SK-N-SH (cell line): ENCODE measurements around the gene CLSTN2. TPM values are rescaled to one million over a fixed set of nuclear protein-coding genes. Genes with fewer than 3 reads are reported as not detected.

Experiments used
- CTCF ChIA-PET: fragments of 300-600, 350-600 bp; formaldehyde crosslinking; extraction: SDS; loops from one replicate; lab custom pipeline; 2021; lab: Yijun Ruan, JAX
- POLR2A ChIA-PET: fragments of 350-600 bp; sonication (Branson Sonifier 250); formaldehyde crosslinking; extraction: SDS; loops from one replicate; lab custom pipeline; 2020; ENCODE audit warnings: antibody characterized with exemption, inconsistent platforms; lab: Yijun Ruan, JAX
- DNase-seq: peaks from one replicate; pipeline ENCODE4 v3.0.0; 2012
- H2AFZ ChIP-seq: fragments of 200-600 bp; sonication (generic); 2 replicates; pipeline ENCODE4 v1.8.1; 2016; ENCODE audit warnings: antibody characterized with exemption, mild to moderate bottlenecking, low read depth
- H3F3A ChIP-seq: fragments of 200-600 bp; sonication (generic); replicated peaks from 2 replicates; pipeline ENCODE3; 2016; ENCODE audit warnings: antibody characterized with exemption, mild to moderate bottlenecking; ENCODE audit not compliant: insufficient read depth
- H3K27ac ChIP-seq, 2 experiments: fragments of 200-500 bp in 1 of 2; fragments of 200-600 bp in 1 of 2; sonication (Bioruptor generic) in 1 of 2; sonication (generic), shearing (Covaris generic) in 1 of 2; 2 replicates each; pipeline versions ENCODE4 v1.5.1 to v1.6.1; 2014 to 2016; ENCODE audit warnings: low read depth in 2 of 2, inconsistent platforms in 1 of 2, low read length in 1 of 2, mild to moderate bottlenecking in 1 of 2, mixed read lengths in 1 of 2
- H3K27me3 ChIP-seq: fragments of 200-600 bp; sonication (generic), shearing (Covaris generic); 2 replicates; pipeline ENCODE4 v1.6.1; 2016; ENCODE audit warnings: mixed run types; ENCODE audit not compliant: insufficient read depth
- H3K36me3 ChIP-seq, 2 experiments: fragments of 200-500 bp in 1 of 2; fragments of 200-600 bp in 1 of 2; sonication (Bioruptor generic) in 1 of 2; sonication (generic) in 1 of 2; replicated peaks in 1 of 2; 2 replicates each; pipeline versions ENCODE3 to v1.5.1; 2014 to 2016; ENCODE audit warnings: low read length in 1 of 2, mild to moderate bottlenecking in 1 of 2; ENCODE audit not compliant: insufficient read depth in 2 of 2, control insufficient read depth in 1 of 2
- H3K4me1 ChIP-seq, 2 experiments: fragments of 200-500 bp in 1 of 2; fragments of 200-600 bp in 1 of 2; sonication (Bioruptor generic) in 1 of 2; sonication (generic), shearing (Covaris generic) in 1 of 2; 2 replicates each; pipeline versions ENCODE4 v1.5.1 to v1.6.1; 2014 to 2016; ENCODE audit warnings: low read depth in 1 of 2, low read length in 1 of 2, mixed run types in 1 of 2; ENCODE audit not compliant: insufficient read depth in 2 of 2, control insufficient read depth in 1 of 2
- H3K4me2 ChIP-seq: fragments of 200-600 bp; sonication (generic), shearing (Covaris generic); 2 replicates; pipeline ENCODE4 v1.6.1; 2017; ENCODE audit warnings: mixed run types
- H3K4me3 ChIP-seq, 2 experiments: fragments of 200-500 bp in 1 of 2; fragments of 200-600 bp in 1 of 2; sonication (Bioruptor generic) in 1 of 2; sonication (generic), shearing (Covaris generic) in 1 of 2; 2 replicates each; pipeline versions ENCODE4 v1.5.1 to v1.8.1; 2014 to 2016; ENCODE audit warnings: low read depth in 2 of 2, inconsistent platforms in 1 of 2, low read length in 1 of 2, mild to moderate bottlenecking in 1 of 2, mixed read lengths in 1 of 2, moderate library complexity in 1 of 2
- H3K79me2 ChIP-seq: fragments of 200-600 bp; sonication (generic); 2 replicates; pipeline ENCODE4 v1.8.1; 2017; ENCODE audit warnings: mild to moderate bottlenecking; ENCODE audit not compliant: insufficient read depth
- H3K9ac ChIP-seq: fragments of 200-600 bp; sonication (generic); 2 replicates; pipeline ENCODE4 v1.6.1; 2017; ENCODE audit warnings: mixed run types
- H3K9me2 ChIP-seq: fragments of 200-600 bp; sonication (generic); 2 replicates; pipeline ENCODE4 v1.6.1; 2017; ENCODE audit warnings: mixed run types
- H3K9me3 ChIP-seq: fragments of 200-600 bp; sonication (generic); 2 replicates; pipeline ENCODE4 v1.6.1; 2017; ENCODE audit warnings: mixed run types, mild to moderate bottlenecking, moderate library complexity
- H4K20me1 ChIP-seq: fragments of 200-600 bp; sonication (generic); 2 replicates; pipeline ENCODE4 v1.6.1; 2017; ENCODE audit warnings: mild to moderate bottlenecking, mixed run types; ENCODE audit not compliant: insufficient read depth
- CHD2 ChIP-seq: fragments of 150-350 bp; IDR thresholded peaks from 2 replicates; pipeline ENCODE4 v1.6.1; 2018; ENCODE audit warnings: low read length; ENCODE audit not compliant: partially characterized antibody
- CTCF ChIP-seq: fragments of 200-600 bp; sonication (generic); IDR thresholded peaks from 2 replicates; pipeline ENCODE4 v1.6.1; 2017; ENCODE audit warnings: antibody characterized with exemption, mild to moderate bottlenecking, moderate library complexity
- ELF1 ChIP-seq: IDR thresholded peaks from 2 replicates; pipeline ENCODE4 v1.4.0; 2012
- EZH2phosphoT487 ChIP-seq: fragments of 200-600 bp; sonication (generic); IDR thresholded peaks from 2 replicates; pipeline ENCODE4 v1.6.1; 2017; ENCODE audit warnings: low read depth, mixed run types, mild to moderate bottlenecking, antibody characterized with exemption, moderate library complexity, borderline replicate concordance
- FOSL2 ChIP-seq: IDR thresholded peaks from 2 replicates; pipeline ENCODE4 v1.4.0; 2012; ENCODE audit warnings: low read depth, mild to moderate bottlenecking, moderate library complexity, borderline replicate concordance
- GABPA ChIP-seq: IDR thresholded peaks from 2 replicates; pipeline ENCODE4 v1.4.0; 2012; ENCODE audit warnings: low read depth, mild to moderate bottlenecking
- GATA2 ChIP-seq: sonication (generic); formaldehyde crosslinking; IDR thresholded peaks from 2 replicates; pipeline ENCODE4 v1.5.0; 2020; ENCODE audit warnings: mild to moderate bottlenecking, missing genetic modification reagents
- IRF3 ChIP-seq: fragments of 150-350 bp; IDR thresholded peaks from 2 replicates; pipeline ENCODE4 v1.6.1; 2016; ENCODE audit warnings: mild to moderate bottlenecking, low read depth, low read length
- MAX ChIP-seq: IDR thresholded peaks from 2 replicates; pipeline ENCODE4 v1.4.0; 2012; ENCODE audit warnings: low read depth
- MEF2A ChIP-seq: IDR thresholded peaks from 2 replicates; pipeline ENCODE4 v1.4.0; 2012; ENCODE audit warnings: low read depth, borderline replicate concordance
- NFIC ChIP-seq: IDR thresholded peaks from 2 replicates; pipeline ENCODE4 v1.4.0; 2012; ENCODE audit warnings: borderline replicate concordance
- NRF1 ChIP-seq: IDR thresholded peaks from 2 replicates; pipeline ENCODE4 v1.6.1; 2012; ENCODE audit warnings: low read depth, mild to moderate bottlenecking, low read length
- POLR2AphosphoS5 ChIP-seq: IDR thresholded peaks from 2 replicates; pipeline ENCODE4 v1.6.1; 2012; ENCODE audit warnings: low read depth, low read length
- RAD21 ChIP-seq: IDR thresholded peaks from 2 replicates; pipeline ENCODE4 v1.6.1; 2012; ENCODE audit warnings: mild to moderate bottlenecking, low read length
- RCOR1 ChIP-seq: fragments of 150-350 bp; IDR thresholded peaks from 2 replicates; pipeline ENCODE4 v1.6.1; 2017; ENCODE audit warnings: antibody characterized with exemption, low read length
- REST ChIP-seq: IDR thresholded peaks from 2 replicates; pipeline ENCODE4 v1.6.1; 2012; ENCODE audit warnings: mild to moderate bottlenecking, low read depth, low read length, moderate library complexity
- RFX5 ChIP-seq: IDR thresholded peaks from 2 replicates; pipeline ENCODE4 v1.6.1; 2012; ENCODE audit warnings: mild to moderate bottlenecking, improper control_type of control experiment, low read length
- SMC3 ChIP-seq: IDR thresholded peaks from 2 replicates; pipeline ENCODE4 v1.6.1; 2012; ENCODE audit warnings: low read depth, low read length, improper control_type of control experiment
- TEAD4 ChIP-seq: IDR thresholded peaks from 2 replicates; pipeline ENCODE4 v1.4.0; 2012; ENCODE audit warnings: mild to moderate bottlenecking, borderline replicate concordance; ENCODE audit not compliant: insufficient read depth
- USF2 ChIP-seq: fragments of 150-350 bp; IDR thresholded peaks from 2 replicates; pipeline ENCODE4 v1.6.1; 2017; ENCODE audit warnings: antibody characterized with exemption, low read length, low read depth, borderline replicate concordance
- YY1 ChIP-seq: IDR thresholded peaks from 2 replicates; pipeline ENCODE4 v1.4.0; 2012; ENCODE audit warnings: low read depth, mild to moderate bottlenecking
- WGBS: methylation state at CpG from one replicate; pipeline ENCODE4 v1.1.6; 2017; ENCODE audit warnings: low lambda C conversion rate; 5-methylcytosine and 5-hydroxymethylcytosine counted together
- polyA plus RNA-seq, 3 experiments: library from polyadenylated mRNA; depleted of rRNA; stranded (reverse); fragments of >200 nt; gene quantifications; 2 replicates each; pipeline ENCODE4 v1.2.3, GENCODE V29; 2012

CLSTN2 gene
- polyA plus RNA-seq, 1 of the 3 experiments (the other 2 are of a cell fraction): 0.02 TPM

- ChIA-PET POLR2A (no interaction called here), CTCF (interaction anchor here (0.6 kb wide), 1 partner anchor 527 kb away, joined by 3 read pairs; no protein-coding TSS in a partner anchor)
- no peaks in the 10 kb centered on the region for H3K79me2 ChIP-seq
- DNase-seq: no peak
- H4K20me1 ChIP-seq: no peaks in the 10 kb centered on the region
- no peak overlapping the region for H3K4me2 ChIP-seq
- H2AFZ ChIP-seq: no peak overlapping the region
- no peaks in the 10 kb centered on the region; a peak in 1 of 4 replicates for H3K4me1 ChIP-seq
- H3K9me2 ChIP-seq: no peaks in the 10 kb centered on the region
- 33% methylated on average over 4 of the region's 4 CpGs for WGBS
- no peak for TF ChIP-seq POLR2AphosphoS5
- TF ChIP-seq USF2: no peak
- no peak for TF ChIP-seq MAX
- no peak for TF ChIP-seq REST
- TF ChIP-seq EZH2phosphoT487: no peak
- no peak for TF ChIP-seq GATA2
- TF ChIP-seq CHD2: no peak
- no peak for TF ChIP-seq GABPA
- H3K9me3 ChIP-seq: no peaks in the 10 kb centered on the region
- no peak overlapping the region for H3K27ac ChIP-seq
- no peak overlapping the region for H3K9ac ChIP-seq
- no peaks in the 10 kb centered on the region for H3F3A ChIP-seq
- H3K4me3 ChIP-seq: no peak overlapping the region
- H3K27me3 ChIP-seq: no peaks in the 10 kb centered on the region
- H3K36me3 ChIP-seq: no peaks in the 10 kb centered on the region
Measured at GRCh38 chr3:140223197-140223596, 288.2 kb downstream of the CLSTN2 start.

GRCh38 chr3:140223631-140224030, 288.6 kb downstream of the CLSTN2 start:
- H3K9ac ChIP-seq: no peak overlapping the region
- H4K20me1 ChIP-seq: no peaks in the 10 kb centered on the region
- DNase-seq: no peak
- no peak overlapping the region for H3K27ac ChIP-seq
- no peak overlapping the region for H3K4me2 ChIP-seq
- no peak overlapping the region for H2AFZ ChIP-seq
- no peaks in the 10 kb centered on the region for H3K79me2 ChIP-seq
- 10% methylated on average over 2 of the region's 2 CpGs for WGBS
- no peaks in the 10 kb centered on the region; a peak in 1 of 4 replicates for H3K4me1 ChIP-seq
- CTCF ChIA-PET: interaction anchor here (0.6 kb wide), 1 partner anchor 528 kb away, joined by 3 read pairs; no protein-coding TSS in a partner anchor
- H3K36me3 ChIP-seq: no peaks in the 10 kb centered on the region
- H3K27me3 ChIP-seq: no peaks in the 10 kb centered on the region
- no peaks in the 10 kb centered on the region for H3K9me3 ChIP-seq
- H3K4me3 ChIP-seq: no peak overlapping the region
- POLR2A ChIA-PET: no interaction called here
- H3K9me2 ChIP-seq: no peaks in the 10 kb centered on the region
- H3F3A ChIP-seq: no peaks in the 10 kb centered on the region
- TF ChIP-seq EZH2phosphoT487 (no peak), NRF1 (no peak), POLR2AphosphoS5 (no peak), MEF2A (no peak), CTCF (no peak), RFX5 (no peak), TEAD4 (no peak), NFIC (no peak), RAD21 (no peak), YY1 (no peak), IRF3 (no peak), SMC3 (no peak), FOSL2 (no peak), MAX (no peak), RCOR1 (no peak), ELF1 (no peak)
